ENCODE results near the gene DOCK11.

Gene DOCK11

DNA sequence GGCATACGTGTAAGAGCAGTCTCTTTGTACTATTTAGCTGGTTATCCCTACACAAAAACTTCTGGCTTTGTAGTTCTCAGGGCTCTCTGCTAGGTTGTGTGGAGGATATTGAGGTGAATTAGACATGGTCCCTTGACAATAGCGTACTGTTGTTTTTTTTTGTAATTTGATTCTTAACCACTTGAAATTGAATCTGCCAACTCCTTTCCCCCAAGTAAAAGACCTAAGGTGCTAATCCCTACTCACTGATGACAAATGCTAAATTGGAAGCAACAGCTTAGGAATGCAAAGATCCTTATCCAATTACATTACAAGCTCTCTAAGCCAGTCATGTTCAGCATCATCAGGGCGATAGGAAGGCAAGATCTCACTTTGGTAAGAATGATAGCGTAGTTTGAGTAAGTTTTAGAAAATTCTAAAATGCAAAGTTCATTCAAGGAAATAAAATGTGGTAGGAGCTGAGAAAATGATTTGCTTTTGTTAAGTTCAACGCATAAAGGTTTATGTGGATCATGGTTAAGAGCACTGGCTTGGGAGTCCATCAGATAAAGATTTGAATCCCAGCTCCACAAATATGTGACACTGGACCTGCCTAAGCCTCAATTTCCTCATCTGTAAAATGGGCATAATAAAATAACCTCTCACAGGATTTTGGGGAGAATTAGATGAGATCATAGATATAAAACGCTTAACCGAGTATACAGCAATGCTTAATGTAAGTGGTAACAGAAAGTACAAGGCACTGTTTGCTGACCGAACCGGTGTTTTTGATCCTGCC lies 39.3 kb downstream of the DOCK11 start:
- DNase-seq: no peak

DNA sequence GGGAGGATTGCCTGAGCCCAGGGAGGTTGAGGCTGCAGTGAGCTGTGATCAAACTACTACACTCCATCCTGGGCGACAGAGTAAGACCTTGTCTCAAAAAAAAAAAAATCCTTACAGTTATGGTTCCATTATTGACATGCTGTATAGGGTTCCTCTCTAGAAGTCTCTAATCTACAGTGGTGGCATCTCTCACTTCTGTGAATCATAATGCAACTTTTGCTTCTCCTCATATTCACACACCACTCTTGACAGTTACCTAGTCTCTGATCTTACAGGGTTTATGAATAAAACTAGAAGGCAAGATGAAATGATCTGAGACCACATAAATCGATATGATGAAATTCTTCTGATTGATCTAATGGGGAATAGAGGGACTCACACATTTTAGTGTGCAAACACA lies 40.6 kb downstream of the DOCK11 start:
- DNase-seq: no peak

DNA sequence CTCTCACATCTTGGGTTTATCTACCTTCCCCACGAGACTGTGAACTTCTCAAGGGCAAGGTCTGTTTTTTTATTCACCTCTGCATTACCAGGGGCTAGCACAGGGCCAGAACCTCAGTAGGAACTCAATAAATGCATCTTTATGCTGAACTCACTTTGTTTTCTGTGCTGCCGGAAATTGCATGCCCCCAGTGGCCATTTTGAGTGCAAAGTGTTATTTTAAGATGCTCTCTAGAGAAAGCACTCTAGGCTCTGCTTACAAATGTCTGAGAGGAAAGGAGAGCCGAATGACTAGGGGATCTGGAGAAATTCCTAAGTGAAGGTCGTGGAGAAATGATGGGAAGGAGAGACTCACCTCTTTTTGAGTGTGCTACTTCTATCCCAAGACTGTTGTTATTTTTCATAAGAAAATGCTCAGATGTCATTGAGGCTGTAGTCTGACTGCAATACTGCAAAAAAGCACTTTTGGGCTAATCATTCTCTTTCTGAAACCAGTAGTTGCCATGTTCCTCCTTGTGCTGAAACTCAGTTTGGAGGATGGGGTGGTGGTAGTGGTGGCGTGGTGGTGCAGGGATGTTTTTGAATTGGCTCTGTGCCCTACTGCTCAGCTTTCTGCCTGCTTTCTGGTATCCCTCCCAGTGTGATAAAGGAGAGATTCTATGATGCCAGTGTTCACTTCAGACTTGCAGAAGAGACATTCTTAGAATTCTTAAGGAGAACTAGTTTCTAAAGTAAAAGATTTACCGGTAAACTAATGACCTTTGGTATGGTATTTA lies 41.3 kb downstream of the DOCK11 start:
- no peak for DNase-seq

DNA sequence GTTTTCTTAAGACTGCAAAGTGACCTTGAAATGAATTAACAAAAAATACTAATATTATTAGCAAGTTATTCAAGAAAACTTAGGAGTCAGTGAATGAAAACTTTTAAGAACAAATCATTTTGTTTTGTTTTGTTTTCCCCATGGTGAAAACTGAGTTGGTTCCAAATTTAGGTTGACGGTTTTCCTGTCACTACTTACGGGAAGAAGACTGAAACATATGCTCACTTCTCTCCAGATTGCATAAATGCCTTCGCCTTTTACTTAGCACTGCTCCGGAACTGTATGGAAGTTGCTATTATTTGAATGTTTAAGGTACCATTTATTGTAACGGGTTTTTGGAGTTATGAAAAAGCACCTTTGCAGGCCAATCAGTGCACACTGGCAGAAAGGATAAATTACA lies 42.8 kb downstream of the DOCK11 start:
- DNase-seq: no peak

DNA sequence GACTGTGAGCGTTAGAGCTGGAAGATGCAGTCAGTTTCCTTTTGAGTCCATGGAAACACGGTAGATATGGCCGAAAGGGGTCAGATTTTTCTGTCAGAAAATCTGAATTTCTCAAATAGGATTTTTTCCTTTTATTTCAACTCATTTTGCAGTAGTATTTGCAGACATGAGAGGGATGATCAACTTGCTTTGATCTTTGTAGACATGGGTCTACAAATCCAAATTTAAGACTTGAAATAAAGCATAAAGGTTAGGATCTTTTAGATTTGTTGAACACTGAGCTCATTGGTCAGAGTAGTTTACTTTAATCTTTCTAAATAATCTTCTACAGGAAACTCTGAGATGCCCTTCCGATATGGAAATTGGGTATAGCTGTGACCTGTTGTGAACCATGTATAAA lies 44.7 kb downstream of the DOCK11 start:
- DNase-seq: no peak

DNA sequence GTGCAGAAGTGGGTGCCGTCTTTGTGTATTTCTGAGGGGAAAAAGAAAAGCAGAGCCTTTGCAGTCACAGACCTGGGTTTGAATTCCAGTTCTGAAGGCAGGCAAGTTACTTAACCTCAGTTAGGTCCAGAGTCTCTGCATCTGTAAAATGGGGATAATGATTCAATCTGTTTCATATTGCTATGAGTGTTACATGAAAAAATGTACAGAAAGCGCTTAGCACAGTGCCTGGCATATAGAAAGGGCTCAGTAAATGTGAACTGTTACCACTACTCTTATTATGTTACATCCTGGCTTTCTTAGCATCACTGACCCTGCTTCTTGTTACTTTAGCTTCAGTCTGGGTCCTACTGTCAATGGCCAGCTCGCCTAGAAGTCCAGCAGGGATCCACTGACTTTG lies 45.9 kb downstream of the DOCK11 start:
- DNase-seq: no peak

DNA sequence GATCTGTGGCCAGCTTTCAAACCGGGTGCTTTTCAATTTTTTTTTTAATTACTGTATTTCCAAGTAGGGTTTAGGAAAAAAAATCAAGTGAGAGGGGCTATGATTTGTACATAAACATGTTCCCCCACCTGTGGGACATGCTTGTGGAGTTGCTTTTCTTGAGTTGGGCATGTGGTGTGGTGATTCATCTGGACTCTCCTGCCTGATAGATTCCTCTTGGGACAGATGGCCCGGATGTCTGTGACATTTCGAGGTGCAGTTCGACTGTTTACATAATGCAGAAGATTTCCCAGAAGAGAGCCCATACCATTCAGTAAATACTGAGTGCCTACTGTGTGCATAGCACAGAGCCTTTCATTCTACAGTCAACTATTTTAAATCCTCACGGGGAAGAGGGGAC lies 49.9 kb downstream of the DOCK11 start:
- no peak for DNase-seq

DNA sequence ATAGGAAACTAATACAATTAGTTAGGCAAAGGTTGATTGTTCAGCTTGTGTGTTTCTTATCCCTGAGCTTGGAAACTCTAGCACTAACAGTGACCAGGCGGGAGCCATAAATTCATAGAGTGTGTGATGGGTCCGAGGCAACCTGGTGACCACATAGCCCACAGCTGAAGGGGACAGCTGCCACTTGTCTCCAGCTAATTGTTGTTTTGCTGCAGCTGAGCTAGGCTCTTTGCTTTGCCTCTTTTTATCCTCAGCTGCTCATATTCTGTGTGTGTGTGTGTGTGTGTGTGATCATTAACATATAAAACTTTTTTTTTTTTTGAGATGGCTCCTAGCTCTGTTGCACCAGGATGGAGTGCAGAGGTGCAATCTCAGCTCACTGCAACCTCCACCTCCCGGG lies 53.2 kb downstream of the DOCK11 start:
- no peak for DNase-seq

DNA sequence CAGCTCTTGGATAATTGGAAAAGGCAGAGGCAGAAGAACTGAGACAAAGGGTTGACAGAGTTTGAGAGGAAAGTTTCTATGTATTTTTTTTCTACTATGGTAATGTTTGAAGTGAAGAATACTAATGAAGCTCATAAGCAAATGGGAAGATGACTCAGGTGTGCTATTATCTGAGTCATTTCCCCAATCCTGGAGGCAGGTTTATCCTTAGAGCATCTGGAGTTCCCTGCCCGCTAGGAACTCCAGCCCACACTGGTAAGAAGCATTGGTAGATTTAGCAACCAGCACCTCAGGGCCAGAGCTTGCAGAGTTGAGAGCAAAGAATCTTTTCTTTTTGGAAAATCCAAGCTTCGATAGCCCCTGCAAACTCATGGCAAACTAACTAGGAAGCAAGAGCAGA lies 55.2 kb downstream of the DOCK11 start:
- DNase-seq: no peak

DNA sequence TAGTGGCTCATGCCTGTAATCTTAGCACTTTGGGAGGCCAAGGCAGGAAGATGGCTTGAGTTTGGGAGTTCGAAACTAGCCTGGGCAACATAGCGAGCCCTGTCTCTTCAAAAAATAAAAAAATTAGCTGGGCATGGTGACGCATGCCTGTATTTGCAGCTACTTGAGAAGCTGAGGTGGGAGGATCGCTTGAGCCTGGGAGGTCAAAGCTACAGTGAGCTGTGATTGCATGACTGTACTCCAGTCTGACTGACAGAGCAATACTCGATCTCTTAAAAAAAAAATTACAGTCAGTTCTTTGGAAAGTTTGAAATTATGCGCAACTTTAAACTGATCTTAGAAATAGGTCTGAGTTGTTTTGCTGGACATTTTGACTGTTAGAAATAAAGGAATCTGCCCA lies 55.8 kb downstream of the DOCK11 start:
- DNase-seq: no peak

DNA sequence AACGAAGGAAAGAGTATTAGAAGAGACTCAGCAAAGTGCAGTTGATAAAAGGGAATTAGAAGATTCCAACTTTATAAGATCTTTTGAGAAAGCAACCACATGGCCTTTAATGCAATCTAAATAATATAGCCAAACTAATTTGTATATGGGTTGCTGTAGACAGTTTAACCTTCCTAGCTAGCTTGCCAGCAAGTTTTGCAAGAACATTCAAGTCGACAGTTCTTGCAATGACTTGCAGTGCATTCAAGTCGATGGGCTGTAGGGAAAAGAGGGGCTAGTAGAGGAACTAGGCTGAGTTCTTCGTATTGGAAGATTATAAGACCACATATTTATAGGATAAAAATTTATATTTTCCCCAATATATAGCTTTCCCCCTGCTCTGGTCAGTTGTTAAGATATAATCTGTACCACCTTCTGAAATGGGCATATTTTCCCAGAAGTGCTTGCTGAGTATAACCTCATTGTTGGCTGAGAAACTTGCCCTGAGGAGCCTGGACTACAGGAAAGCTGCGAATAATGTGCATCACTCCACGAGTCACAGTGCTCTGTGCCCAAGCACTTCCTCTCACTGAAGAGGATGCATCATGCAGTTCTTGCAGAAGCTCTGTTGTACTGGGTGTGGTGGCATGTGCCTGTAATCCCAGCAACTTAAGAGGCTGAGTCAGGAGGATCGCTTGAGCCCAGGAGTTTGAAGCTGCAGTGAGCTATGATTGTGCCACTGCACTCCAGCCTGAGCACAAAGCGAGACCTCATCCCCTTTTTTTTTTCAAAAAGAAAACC lies 56.7 kb downstream of the DOCK11 start:
- DNase-seq: no peak

DNA sequence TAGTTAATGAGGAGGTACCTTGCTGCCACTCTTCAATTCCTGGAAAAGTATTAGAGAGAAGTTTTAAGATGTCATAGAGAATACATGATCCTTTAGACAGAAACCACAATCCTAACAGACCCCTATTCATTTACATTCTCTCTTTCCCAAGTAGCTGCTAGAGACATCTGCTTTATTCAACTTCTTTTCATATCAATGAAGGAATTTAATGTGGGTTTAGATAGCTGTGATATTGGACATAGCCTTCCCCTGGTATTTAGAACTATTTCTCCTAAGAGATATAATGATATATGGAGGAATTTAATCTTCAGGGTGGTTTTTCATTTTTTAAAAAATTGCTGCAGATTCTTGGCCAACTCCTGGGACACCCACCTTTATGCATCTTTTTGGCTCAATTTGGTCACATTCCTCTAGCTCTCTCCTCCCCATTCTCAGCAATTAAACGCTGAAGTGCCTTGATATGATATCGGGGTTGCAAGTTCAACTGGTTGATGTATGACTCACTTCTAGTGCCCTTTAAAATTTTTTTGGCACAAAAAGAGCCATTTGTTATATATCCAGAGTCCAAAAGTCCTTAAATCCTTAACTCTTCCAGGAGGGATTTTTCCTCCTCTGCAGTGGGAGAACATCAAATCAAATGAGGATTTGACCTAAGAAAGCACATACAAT lies 57.6 kb downstream of the DOCK11 start:
- no peak for DNase-seq

DNA sequence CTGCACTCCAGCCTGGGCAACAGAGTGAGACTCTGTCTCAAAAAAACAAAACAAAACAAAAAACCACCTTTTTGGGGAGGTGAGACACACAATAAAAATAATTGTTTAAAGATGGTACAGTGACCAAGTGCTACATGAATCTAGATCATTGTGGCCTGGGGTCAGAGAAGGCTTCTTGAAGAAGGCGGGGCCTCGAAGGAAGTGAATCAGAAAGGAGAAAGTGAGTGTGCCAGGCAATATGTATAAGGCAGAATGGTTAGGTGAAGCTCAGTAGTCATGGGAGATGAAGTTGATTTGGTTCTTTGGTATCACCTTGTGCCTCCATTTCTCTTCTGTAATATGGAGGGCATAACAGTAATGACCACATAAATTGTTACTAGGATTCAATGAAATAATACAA lies 58.9 kb downstream of the DOCK11 start:
- no peak for DNase-seq

DNA sequence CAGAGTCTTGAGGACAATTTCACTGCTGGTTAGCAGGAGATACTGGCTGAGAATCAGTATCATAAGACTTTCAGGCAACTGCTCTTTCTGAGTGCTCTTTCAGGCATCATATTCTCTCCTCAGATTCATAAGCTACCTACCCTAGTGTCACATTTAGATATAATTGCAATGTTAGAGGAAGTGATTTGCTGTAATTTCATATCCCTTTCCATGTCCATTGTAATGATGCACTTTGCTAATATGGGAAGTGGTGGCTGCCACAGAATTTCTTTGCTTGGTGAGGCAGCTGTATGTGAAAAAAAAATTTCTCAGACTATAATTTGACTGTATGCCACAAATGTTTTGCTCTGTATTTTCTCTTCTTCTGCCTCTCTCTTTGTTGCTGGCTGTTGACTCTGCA lies 63.3 kb downstream of the DOCK11 start:
- DNase-seq: no peak

DNA sequence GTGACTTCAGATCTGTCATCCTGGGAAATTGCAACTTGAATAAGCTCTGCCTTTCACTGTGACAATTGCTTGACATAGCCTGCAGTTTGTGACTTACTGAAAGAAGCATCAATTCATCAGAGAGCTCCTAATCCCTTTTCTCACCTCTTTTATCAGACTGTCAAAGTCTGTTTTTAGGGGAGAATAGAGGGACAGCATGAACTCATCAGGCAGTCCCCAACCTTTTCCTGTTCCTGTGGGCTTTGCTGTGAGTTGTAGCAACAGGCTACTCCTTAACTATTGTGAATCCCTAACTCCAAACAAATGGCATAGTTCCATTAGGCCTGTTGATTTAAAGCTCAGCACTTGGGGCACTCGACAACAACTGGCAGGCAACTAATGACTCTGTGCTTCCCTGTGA lies 64.9 kb downstream of the DOCK11 start:
- peak; percentile 3 for DNase-seq

DNA sequence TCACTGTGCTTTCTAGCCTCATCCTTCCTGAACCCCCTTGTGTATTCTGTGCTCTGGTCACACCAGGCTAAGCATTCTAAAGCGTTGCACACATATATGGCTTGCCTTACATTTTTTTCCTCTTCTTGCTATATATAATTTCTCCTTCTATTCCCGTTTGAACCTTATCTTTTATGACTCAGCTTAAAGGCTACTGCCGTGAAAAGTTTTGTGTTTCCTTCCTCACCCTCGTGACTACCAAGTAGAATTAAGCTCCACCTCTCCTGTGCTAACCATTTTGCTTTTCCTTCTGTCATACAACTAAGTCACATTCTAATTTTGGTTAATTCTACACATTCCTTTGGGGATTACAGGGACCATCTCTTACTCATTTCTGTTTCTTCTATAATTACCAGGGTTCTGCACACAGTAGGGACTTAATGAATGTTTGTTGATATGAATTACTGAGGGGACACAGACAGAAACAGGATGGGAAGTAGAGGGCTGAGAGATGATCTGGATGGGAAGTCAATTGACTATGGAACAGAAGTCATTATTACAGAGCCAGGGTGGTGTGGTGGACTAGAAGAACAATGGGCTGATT lies 67.1 kb downstream of the DOCK11 start:
- no peak for DNase-seq

DNA sequence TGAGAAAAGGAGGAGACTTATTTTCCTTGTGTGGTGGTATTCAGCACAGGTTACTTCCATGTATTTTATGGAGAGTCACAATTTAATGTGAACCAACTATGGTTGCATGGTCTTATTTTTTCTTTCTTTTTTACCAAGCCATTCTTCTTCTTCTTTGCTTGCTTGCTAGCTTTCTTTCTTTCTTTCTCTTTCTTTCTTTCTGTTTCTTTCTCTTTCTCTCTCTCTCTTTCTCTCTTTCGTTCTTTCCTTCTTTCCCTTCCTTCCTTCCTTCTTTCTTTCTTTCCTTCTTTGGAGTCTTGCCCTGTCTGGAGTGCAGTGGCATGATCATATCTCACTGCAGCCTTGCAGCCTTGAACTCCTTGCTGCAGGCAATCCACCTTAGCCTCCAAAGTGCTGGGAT lies 68.9 kb downstream of the DOCK11 start:
- DNase-seq: no peak

DNA sequence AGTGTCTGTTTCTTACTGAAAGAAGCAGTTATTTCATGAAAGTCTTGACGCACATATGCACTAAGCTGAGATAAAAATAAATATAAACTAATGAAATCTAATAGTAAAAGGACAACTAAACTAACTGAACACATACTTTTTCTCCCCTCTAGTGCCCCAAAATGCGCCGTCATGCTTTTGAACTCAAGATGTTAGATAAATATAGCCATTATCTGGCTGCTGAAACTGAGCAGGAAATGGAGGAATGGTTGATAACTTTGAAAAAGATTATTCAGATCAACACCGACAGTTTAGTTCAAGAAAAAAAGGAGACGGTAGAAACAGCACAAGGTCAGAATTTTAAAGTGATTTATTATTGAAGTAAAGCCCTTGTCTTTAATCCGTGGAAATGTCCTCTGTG lies 70.2 kb downstream of the DOCK11 start:
- DNase-seq: no peak

DNA sequence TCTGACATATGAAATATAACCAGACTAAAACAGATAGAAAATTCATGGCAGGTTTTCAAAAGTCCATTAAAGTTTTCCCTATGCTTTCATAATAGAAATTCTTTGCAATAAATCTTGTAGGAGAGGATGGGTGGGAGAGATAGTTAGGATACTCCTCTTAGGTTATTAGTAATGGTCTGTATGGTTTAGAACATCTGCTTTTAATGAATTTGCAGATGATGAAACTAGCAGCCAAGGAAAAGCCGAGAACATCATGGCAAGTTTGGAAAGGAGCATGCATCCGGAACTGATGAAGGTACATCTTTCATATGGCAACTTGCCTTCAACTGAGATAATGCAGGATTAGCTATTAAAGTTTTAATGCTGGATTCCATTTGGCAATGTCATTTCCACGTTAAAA lies 70.7 kb downstream of the DOCK11 start:
- no peak for DNase-seq

DNA sequence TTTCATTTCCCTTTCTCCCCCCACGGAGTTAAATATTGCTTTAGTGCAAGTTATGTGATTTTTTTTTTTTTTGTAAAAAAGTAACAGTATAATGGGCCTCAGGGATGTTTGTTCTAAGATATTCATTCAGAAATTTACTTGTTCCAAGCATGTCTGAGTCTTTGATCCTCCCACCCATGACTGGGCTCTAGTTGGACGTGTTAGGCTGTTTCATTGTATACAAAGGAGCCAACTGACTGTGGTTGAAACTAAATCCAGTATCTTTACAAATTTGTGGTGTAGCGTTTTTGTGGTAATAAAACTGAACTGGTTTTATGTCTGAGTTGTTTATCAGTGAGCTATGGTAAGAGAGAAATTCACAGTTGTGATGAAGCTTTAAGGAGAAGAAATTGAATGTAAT lies 74.1 kb downstream of the DOCK11 start:
- no peak for DNase-seq

DNA sequence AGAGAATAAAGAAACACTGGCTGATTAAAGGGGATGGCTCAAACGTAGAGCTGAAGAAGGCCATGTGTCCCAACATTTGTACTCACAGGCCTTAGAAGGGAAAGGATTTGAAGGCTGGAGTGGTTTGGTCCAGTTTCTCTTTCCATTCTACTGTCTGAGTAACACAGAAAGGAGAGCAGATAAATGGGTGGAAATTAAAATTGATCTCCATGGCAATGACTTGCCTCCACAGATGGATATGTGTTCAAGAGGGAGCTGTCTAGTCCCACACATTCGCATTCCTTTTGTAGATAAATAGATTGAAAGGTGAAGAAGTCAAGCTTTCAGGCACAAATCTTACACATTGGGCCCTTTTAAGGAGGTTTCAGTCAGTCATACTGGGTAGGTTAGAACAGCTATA lies 74.6 kb downstream of the DOCK11 start:
- DNase-seq: no peak

DNA sequence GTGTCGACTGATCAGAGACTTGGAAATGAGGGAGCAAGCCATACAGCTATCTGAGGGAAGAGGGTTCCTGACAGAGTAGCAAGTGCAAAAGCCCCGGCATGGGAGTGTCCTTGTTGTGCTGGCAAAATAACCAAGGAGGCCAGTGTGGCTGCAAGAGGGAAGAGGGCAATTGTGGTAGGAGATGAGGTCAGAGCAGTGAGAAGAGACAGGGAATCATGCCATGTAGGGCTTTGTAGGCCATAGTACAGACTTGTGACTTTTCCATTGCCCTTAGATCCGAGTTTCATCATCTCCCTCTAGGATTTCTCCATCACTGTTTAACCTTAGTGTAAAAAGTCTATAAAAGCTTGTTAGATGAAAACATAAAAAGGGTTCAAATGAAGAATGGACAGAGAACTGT lies 76.2 kb downstream of the DOCK11 start:
- no peak for DNase-seq

DNA sequence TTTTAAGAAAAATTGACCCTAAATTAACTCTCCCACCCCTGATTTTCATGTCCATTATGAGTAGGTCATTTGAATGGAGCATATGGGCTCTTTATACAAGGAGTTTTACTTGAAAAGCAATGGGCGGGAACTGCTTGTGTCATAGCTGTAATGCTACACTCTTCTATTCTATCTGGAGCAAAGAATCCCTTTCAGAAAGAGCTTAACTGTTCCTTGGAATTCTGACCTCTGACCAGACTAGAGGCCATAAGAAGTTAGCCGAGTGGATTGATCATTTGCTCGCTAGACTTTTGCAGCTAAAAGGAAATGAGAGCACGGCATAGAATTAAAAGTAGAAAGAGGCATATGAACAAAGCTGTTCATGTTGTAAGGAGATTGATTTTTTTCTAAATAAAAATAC lies 79.1 kb downstream of the DOCK11 start:
- DNase-seq: no peak

All from NCI-H1105 treated with DMSO at 0.1 percent for 48 hours (cell line).